Neural crest cell (in vitro differentiated cells): ENCODE results near the gene RAI1. TPM values are rescaled to one million over a fixed set of nuclear protein-coding genes. Genes with fewer than 3 reads are reported as not detected.

Source experiments
- DNase-seq: peaks from one replicate; pipeline ENCODE4 v3.0.0; 2021; ENCODE audit warnings: low read depth, mixed read lengths, low spot score
- H3K27ac Mint-ChIP-seq: one replicate; pipeline ENCODE4 v1.8.0; 2021; ENCODE audit warnings: mild to moderate bottlenecking, mixed read lengths; ENCODE audit not compliant: unreplicated experiment
- H3K27me3 Mint-ChIP-seq: 2 replicates; pipeline ENCODE4 v1.8.0; 2021; ENCODE audit warnings: low read depth, mild to moderate bottlenecking, mixed read lengths
- H3K36me3 Mint-ChIP-seq: 2 replicates; pipeline ENCODE4 v1.8.0; 2021; ENCODE audit warnings: low read depth, mild to moderate bottlenecking, mixed read lengths
- H3K4me1 Mint-ChIP-seq: 2 replicates; pipeline ENCODE4 v1.8.0; 2021; ENCODE audit warnings: mixed read lengths
- H3K4me3 Mint-ChIP-seq: one replicate; pipeline ENCODE4 v1.8.0; 2021; ENCODE audit warnings: mild to moderate bottlenecking, mixed read lengths
- H3K9me3 Mint-ChIP-seq: 2 replicates; pipeline ENCODE4 v1.8.0; 2021; ENCODE audit warnings: mixed read lengths
- total RNA-seq: library from RNA; stranded (reverse); gene quantifications from 2 replicates; pipeline ENCODE4 v1.2.1, GENCODE V29; 2021
- TF ChIP-seq, protein P1 (sequence below): fragments of 200-600 bp; sonication (generic); conservative IDR thresholded peaks from 2 replicates; pipeline ENCODE4 v1.5.0; 2021; ENCODE audit warnings: antibody characterized with exemption, mild to moderate bottlenecking

Gene RAI1
- total RNA-seq, 1 donor from 2014 or later, result 54.0 TPM

DNA sequence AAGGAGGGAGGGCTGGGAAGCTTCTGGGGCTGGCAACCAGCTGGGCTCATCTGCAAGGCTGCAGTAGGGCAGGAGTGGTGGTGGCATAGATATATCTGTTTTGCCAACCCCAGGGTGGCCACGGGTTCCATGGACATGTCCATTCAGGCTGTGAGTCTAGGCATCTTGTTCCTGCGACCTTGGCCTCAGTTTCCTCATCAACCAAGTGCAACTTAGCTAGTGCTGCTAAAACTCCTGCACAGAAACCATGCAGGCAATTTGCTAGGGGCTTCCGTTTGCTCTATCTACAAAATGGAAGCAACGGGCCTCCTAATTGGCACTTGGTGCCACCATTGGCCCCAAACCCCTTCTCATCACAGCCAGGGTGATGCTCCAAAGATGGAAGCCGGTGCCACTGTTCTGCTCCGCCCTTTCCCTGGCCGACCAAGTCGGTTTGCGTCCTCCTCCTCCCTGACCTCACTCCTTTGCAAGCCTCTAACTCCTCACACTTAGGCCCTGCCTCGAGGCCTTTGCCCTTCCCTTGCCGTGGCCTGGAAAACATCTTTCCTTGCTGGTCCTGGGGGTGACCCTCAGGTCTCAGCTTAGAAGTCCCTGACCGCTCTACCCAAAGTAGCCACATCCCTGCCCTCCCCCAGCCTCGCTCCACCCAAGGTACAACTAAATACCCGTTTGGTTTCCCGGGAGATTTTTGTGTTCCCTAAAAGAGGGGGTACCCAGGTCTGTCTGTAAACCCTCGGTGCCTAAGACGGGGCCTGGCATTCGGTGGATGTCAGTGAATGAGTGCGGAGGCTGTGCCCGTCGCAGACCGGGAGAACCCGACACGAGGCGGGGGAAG is 154.4 kb downstream of the RAI1 start:
- peaks cover 71% of the 10 kb centered on the region for H3K4me1 Mint-ChIP-seq
- H3K36me3 Mint-ChIP-seq, result no peaks in the 10 kb centered on the region
- H3K27me3 Mint-ChIP-seq, result peaks cover 4% of the 10 kb centered on the region
- H3K27ac Mint-ChIP-seq, result peak overlapping the region; percentile 94
- H3K9me3 Mint-ChIP-seq, result no peaks in the 10 kb centered on the region
- DNase-seq, result no peak
- TF ChIP-seq, protein P1, sequence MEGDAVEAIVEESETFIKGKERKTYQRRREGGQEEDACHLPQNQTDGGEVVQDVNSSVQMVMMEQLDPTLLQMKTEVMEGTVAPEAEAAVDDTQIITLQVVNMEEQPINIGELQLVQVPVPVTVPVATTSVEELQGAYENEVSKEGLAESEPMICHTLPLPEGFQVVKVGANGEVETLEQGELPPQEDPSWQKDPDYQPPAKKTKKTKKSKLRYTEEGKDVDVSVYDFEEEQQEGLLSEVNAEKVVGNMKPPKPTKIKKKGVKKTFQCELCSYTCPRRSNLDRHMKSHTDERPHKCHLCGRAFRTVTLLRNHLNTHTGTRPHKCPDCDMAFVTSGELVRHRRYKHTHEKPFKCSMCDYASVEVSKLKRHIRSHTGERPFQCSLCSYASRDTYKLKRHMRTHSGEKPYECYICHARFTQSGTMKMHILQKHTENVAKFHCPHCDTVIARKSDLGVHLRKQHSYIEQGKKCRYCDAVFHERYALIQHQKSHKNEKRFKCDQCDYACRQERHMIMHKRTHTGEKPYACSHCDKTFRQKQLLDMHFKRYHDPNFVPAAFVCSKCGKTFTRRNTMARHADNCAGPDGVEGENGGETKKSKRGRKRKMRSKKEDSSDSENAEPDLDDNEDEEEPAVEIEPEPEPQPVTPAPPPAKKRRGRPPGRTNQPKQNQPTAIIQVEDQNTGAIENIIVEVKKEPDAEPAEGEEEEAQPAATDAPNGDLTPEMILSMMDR, result no peak
- H3K4me3 Mint-ChIP-seq, result peak overlapping the region; percentile 90

DNA sequence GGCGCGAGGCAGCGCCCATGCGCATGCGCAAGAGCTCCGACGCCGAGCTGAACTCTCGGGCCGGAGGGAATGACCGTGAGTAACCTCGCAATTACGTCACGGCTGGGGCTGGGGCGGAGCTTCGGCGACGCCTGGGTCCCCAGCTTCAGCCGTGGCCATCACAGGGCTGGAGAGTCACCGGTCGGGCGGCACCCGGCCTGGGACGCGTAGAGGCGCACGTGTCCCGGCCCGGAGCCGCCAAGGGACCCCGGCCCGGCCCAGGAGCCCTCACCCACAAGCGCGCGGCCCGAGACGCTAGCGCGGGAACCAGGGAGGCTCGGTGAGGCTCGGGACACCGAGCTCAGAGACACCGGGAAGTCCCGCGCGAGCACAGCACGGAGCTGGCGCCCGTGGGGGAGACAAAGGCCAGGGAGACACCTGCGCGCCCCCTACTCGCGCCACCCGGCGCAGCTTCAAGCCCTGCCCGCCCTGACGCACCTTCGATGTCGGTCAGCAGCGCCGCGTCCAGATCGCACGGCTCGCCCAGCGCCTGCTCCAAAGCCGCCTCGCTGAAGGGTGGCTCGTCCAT is 155.1 kb downstream of the RAI1 start:
- TF ChIP-seq, protein P1, result no peak
- peaks cover 4% of the 10 kb centered on the region for H3K27me3 Mint-ChIP-seq
- H3K4me1 Mint-ChIP-seq, result peaks cover 71% of the 10 kb centered on the region
- no peaks in the 10 kb centered on the region for H3K9me3 Mint-ChIP-seq
- peak; percentile 99 for DNase-seq
- H3K36me3 Mint-ChIP-seq, result no peaks in the 10 kb centered on the region
- H3K27ac Mint-ChIP-seq, result peak overlapping the region; percentile 94
- H3K4me3 Mint-ChIP-seq, result peak overlapping the region; percentile 97

DNA sequence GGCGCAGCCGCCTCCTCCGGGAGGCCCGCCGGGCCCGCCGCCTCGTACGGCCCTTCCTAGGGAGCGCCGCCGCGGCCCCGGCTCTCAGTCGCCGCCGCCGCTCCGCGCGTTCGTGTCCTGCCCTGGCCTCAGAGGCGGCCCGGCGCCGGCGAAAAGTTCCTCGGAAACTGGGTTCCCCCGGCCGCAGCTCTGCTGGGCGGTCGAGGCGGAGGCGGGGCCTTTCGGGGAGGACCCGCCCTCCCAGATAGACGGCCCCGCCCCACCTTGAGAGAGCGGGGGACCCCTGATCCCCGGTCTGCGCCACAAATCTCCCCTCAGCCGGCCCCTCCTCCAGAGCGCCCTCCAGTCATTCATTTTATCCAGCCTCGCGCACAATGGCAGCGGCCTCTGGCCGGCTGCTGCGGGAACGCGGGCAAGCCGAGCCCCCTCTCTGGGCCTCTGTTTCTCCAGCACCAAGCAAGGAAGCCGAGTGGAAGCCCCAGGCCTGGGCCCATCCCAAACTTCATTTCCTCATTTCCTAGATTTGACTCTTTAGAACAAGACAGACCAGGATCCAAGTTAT is 155.6 kb downstream of the RAI1 start, which contains the start of gene SREBF1:
TSS of gene SREBF1 (minus strand) at position 169 of the 562 bp plus-strand sequence. CDS start 169 bp downstream, outside the sequence.
- peaks cover 4% of the 10 kb centered on the region for H3K27me3 Mint-ChIP-seq
- peak within 1 kb of the TSS; percentile 97 for H3K4me3 Mint-ChIP-seq
- peaks cover 68% of the 10 kb centered on the region for H3K4me1 Mint-ChIP-seq
- peak within 1 kb of the TSS; percentile 99 for H3K27ac Mint-ChIP-seq
- no peaks in the 10 kb centered on the region for H3K36me3 Mint-ChIP-seq
- TF ChIP-seq, protein P1, result no peak
- DNase-seq, result peak; percentile 55
- no peaks in the 10 kb centered on the region for H3K9me3 Mint-ChIP-seq

DNA sequence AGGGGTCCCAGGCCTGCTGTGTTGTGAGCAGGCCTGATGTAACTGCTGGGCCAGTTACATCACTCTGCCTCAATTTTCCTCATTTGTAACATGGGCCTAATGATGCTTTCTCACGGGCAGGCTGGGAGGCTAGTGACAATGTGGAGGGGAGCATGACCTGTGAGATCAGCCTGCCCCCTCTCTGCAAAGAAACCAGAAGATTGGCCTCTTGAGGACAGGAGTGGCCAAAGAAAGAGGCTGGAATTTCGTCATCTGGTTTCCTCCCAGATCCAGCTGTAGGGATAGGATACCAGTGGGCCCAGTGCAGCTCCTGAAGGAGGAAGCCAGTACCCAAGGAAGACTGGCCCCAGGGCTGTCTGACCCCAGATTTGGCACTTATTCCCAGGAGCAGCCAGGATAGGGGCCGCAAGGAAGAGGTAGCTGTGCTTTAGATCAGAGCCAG is 156.1 kb downstream of the RAI1 start:
- no peaks in the 10 kb centered on the region for H3K36me3 Mint-ChIP-seq
- TF ChIP-seq, protein P1, result no peak
- H3K4me1 Mint-ChIP-seq, result peaks cover 64% of the 10 kb centered on the region
- H3K27me3 Mint-ChIP-seq, result peaks cover 4% of the 10 kb centered on the region
- H3K9me3 Mint-ChIP-seq, result no peaks in the 10 kb centered on the region
- DNase-seq, result no peak
- H3K4me3 Mint-ChIP-seq, result peak overlapping the region; percentile 97
- H3K27ac Mint-ChIP-seq, result peak overlapping the region; percentile 99

DNA sequence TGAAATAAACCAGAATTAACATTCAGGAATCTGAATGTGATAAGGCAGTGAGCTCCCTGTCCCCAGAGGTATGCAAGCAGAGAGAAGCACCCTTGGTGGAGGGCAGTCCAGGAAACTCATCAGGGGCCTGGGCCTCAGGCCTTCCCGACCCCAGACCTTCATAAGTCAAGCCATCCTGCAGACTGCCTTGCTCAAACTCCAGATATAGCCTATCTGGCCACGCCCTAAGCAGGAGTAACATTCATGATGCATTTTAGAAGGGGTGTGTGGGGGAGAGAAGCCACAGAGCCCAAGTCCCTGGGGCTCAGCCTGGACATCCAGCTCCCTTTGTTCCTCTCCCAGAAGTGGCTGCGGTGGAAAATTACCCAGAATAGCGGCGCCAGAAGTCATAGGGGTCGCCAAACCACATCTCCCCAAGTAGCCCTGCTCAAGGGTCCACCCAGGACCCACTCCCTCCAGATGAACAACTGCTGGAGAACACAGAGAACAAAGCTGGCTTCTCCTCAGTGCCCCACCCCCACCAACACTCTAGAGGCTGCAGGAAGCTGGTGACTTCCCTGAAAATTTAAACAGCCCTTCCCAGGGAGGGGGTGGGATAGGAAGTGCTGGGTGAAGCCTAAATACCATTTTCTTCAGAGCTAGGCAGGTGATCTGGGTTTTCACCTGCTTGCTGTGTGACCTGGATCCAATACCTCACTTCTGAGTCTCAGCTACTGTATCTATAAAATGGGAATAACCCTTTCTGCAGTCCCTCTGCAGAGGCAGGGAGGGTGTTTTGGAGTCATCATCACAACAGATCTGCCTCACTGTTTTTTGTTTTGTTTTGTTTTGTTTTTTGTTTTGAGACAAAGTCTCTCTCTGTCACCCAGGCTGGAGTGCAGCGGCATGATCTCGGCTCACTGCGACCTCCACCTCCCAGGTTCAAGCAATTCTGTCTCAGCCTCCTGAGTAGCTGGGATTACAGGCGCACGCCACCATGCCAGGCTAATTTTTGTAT is 157.0 kb downstream of the RAI1 start:
- Mint-ChIP-seq H3K36me3 (no peaks in the 10 kb centered on the region), H3K4me1 (peaks cover 62% of the 10 kb centered on the region), H3K27me3 (peaks cover 4% of the 10 kb centered on the region), H3K4me3 (peak overlapping the region; percentile 97), H3K9me3 (no peaks in the 10 kb centered on the region), H3K27ac (peak overlapping the region; percentile 99)
- no peak for DNase-seq
- TF ChIP-seq, protein P1, result no peak
